GM03348 (cell line): ENCODE measurements around the gene LRRTM4.
"Not testable (repeated sequence)": the region's sequence is repeated elsewhere in the genome, so short reads cannot be mapped to it uniquely, and the experiment has no call there.

Source experiments
- DNase-seq: peaks from one replicate; pipeline ENCODE4 v3.0.0; 2012; ENCODE audit warnings: low spot score

Gene LRRTM4

DNA sequence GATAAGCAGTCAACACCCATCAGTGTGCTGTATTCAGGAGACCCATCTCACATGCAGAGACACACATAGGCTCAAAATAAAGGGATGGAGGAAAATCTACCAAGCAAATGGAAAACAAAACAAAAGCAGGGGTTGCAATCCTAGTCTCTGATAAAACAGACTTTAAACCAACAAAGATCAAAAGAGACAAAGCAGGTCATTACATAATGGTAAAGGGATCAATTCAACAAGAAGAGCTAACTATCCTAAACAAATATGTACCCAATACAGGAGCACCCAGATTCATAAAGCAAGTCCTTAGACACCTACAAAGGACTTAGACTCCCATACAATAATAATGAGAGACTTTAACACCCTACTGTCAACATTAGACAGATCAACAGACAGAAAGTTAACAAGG, 358.2 kb downstream of the LRRTM4 start:
- DNase-seq, result not testable (repeated sequence)

DNA sequence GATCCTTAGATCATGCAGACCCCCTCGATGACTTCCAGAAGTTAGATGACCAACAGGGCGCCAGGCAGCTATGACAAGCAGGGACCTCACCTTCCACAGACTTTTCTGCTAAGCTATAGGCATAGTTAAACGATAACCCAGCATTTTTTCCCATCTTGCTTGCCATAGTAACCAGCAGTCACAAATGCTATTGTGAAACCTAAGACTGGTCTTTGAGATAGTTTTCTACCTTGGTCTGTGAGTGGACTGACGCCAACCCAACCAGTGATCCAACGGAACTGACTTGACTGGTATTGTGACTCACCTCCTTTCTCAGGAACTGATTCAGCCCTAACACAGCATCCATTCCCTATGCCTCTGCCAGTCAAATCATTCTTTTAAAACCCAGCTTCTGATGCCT, 361.2 kb downstream of the LRRTM4 start:
- DNase-seq, result no peak

DNA sequence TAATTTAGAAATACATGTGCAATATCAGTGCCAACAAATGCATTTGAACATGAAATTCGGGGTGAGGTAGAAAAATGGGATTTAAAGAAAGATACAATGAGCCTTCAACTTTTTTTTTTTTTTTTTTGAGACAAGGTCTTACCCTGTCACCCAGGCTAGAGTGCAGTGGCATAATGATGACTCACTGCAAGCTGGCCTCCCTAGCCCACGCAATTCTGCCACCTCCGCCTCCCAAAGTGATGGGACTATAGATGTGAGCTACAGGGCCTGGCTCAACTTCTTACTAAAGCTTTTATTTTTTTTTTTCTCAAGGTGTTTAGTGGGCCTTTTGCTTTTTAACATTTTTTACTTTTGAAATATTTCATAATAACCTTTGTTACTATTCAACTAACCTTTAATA, 365.6 kb downstream of the LRRTM4 start:
- no peak for DNase-seq

DNA sequence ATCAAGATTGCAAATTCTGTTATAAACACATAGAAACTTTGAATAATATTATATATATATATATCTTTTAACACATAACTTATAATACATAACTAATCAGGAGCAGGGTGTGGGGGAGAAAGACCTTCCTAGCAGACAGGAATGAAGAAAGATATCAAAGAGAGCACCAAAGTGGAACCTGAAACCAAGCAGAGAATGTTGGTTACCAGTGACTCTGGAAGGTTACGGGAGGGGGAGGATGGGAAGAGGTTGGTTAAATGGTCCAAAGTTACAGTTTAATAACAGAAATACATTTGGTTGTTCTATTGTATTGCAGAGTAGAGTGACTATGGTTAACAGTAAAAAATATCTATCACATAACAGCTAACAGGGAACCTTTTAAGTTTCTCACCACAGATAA, 366.7 kb downstream of the LRRTM4 start:
- no peak for DNase-seq

DNA sequence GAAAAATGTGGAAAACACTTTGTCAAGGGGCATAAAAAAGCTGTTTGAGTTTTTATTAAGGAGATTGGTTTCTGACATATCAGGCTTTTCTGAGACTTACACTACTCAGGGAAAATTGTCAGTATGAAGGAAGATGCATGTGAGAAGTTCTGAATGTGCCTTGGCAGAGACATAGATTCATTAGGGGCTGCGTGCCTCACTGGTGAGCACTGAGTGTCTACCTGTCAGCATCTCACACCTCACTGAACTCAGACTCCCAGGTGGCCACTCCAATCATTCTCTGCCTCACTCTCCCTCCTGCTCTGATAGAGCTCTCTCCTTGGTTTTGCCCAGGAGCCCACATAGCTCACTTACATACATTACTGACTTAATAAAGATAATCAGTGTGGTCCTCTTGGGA, 372.6 kb downstream of the LRRTM4 start:
- DNase-seq, result no peak

DNA sequence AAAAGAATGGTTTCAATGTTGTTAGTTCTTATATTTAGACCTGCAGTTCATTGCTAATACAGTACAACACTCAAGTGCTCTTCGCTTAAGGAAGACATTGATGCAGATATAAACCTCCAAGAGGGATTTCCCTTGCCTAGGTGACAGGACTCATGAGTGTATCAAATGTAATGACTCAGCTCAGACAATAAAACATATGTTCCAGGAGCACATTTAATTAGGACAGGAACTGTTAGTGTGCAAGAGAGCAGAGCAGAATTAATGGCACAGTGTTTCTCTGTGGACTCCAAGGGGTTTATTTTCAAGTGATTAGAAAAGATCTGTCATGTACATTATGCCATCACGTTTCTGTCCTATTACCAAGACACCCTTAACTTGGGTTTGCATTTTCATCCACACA, 375.0 kb downstream of the LRRTM4 start:
- DNase-seq, result no peak

DNA sequence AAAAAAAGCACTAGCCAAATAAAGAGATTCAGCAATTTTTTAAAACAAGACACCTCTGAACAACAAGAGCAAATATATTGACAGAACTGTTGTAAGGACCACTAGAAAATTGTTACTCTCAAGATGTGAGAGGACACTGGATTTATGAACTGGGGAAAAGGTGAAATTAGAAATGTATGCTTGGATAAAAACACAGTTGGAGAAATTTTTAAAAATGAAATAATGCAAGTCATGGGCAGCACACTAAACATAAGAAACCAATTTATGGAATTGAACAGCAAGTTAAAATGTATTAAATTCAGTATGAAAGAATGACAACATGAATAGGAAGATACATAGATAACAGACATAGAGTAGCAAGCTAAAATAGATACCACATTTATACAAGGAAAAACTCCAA, 377.4 kb downstream of the LRRTM4 start:
- no peak for DNase-seq

DNA sequence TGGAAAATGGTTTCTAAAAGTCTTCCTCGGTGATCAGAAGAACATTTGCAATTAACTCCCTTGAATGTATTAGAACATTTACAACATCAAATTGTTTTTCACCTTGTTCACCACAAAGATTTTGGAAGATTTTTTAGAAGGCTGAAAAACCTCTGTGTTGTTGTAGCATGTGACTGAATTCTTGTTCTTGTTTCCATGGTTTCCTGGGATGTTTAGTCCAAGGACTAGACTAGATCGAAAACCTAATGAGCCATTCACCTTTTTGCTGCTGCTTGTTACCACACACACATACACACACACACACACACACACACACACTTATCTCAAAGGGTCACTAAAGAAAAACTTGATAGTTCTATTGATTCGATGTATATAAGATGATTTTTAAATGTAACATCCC, 380.0 kb downstream of the LRRTM4 start:
- no peak for DNase-seq

DNA sequence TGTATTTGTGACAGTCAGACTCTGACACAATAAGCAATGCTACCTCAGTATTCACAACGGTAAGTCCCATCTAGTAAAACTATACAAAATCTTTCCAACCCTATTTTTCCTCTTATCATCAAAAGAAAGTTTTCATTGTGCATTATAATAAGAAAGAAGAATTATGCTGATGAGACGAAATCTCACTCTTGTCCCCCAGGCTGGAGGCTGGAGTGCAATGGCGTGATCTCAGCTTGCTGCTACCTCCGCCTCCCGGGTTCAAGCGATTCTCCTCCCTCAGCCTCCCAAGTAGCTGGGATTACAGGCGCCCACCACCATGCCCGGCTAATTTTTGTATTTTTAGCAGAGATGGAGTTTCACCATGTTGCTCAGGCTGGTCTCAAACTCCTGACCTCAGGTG, 393.7 kb downstream of the LRRTM4 start:
- DNase-seq, result not testable (repeated sequence)

DNA sequence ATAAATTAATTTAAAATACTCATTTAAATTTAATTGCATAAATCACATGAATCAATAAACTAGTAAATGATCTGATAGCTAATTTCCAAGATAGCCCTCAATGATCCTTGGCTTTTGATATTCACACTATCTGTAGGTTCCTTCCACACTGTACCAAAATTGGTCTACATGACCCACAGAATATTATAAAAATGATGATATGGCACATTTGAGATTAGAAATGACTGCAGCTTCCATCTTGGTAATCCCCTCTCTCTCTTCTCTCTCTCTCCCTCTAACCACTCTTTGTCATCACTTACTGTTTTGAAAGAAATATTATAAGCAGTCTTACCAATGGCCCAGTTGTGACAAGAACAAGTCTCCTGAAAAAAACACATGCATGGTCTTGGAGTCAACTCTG, 394.8 kb downstream of the LRRTM4 start:
- no peak for DNase-seq

DNA sequence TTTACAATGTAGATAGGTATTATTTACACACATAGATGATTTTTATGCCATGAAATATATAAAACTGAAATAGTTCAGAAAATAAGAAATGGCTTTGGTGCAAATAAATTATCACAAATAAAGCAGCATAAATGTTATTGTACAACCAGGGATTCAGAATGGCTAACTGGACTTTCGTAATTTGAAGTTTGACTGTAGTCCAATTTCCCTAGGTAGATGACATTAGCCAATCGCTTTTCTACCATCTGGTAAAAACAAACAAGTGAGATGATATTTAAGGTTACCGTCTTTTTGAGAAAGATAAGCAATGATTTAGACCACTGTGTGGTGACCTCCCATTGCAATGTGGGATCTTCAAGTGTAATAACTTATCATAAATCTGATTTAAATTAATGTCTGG, 400.7 kb downstream of the LRRTM4 start:
- no peak for DNase-seq

DNA sequence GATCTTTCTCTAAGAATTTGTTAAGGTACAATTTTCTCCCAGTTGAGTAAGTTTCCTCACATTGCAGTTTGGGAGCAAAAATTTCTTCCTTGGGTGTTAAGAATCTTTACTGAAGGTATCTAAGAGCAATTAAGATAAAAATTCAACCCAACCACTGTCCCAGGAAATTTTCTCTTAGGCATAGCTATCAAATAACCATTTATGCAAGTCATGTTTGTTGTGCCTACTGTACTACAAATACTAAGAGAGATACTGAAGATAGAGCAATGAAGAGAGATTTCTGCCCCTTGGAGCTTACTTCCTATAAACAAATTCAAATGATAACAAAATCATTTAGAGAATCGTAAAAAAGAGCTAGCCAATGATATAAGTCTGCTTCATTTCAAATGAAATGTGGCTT, 402.8 kb downstream of the LRRTM4 start:
- DNase-seq, result no peak

DNA sequence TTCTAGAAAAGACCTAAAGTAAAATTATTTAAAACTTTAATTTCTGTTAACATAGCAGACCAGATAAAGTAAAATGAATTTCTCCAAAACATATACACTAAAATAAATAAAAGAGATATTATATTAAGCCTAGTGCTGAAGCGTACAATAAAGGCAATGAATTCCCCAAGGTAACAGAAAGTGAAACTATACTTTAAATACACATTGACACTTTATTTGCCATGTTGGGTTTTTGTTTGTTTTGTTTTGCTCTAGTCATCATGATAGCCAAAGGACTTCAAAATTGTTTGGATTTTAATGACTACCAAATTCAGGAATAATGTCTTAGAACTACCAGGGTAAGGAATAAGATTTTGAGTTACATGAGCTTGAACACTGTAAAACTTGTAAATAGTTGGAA, 413.3 kb downstream of the LRRTM4 start:
- no peak for DNase-seq

DNA sequence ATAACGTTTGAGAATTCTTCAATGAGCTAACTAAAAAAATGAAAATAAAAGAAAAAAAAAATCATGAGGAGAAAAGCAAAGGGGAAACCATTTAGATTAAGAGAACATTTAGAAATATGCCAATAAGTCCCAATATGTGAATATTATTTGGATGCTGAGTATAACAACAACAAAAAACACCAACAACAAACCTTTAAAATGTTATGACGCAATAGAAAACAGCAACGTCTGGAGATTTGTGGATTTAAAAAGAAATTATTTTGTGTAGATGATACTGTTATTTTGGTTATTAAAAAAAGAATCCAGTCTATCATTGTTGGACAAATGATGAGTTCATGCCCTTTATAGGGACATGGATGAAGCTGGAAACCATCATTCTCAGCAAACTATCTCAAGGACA, 417.2 kb downstream of the LRRTM4 start:
- no peak for DNase-seq

DNA sequence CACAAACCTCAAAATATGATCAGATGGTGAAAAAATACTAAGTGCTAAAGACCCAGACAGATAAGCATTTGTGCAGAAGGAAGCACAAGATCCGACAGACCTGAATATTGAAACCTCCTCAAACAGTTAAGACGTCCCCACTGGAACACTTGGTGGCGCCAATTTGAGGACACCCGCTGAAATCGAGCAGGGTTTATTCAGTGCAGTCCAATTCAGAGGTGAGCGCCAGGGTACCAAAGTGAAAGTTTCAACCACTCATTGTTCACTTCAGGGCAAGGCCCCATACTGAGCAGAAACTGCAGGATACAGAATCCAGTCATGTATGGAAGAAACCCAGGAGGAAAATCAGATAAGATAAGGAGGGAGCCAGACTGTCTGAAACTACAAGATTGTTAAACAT, 417.6 kb downstream of the LRRTM4 start:
- DNase-seq, result no peak

DNA sequence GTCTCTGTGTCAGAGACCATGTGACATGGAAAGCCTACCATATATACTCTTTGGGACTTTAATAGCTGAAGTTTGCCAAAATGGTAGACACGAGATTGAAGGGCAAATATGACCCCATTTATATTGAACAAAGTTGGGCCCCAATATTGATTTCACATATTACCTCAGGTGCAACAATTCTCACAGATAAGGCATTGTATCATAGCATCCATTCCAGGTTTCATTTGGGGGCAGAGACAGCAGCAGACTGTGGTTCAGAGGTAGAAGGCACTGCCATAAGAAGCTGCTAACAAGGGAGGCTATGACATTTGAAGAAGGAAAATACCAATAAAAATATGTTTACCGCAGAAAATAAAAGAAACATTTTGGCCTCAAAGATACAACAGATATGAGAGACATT, 419.2 kb downstream of the LRRTM4 start:
- DNase-seq, result no peak

DNA sequence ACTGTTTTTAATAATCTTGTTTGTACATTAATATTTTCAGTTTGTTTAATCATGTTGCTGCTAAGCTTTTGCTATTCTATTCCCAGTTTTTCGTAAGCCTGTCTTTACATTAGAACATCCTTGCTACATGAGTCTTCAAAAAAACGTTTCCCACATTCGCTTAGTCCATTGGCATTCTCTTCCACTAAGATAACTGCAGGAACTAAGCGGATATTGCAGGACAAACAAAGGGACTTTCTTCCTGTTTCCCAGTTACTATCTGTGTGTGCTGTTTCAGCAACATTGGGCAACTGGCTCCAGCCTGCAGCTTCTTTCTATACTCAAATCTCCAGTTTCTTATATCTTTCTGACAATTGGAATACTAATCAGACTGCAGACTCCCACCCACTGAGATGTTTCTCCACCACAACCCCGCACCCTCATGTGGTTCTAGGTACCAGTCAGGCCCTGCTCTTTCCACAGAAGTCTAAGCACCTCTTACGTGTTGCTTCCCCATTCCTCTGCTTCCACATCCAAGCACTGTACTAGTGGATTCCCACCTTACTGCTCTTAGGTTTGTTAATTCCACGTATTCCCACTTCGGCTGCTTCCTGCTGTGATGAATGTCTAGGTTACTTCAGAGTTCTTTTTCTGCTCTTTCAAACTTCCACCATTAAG, 420.3 kb downstream of the LRRTM4 start:
- no peak for DNase-seq

DNA sequence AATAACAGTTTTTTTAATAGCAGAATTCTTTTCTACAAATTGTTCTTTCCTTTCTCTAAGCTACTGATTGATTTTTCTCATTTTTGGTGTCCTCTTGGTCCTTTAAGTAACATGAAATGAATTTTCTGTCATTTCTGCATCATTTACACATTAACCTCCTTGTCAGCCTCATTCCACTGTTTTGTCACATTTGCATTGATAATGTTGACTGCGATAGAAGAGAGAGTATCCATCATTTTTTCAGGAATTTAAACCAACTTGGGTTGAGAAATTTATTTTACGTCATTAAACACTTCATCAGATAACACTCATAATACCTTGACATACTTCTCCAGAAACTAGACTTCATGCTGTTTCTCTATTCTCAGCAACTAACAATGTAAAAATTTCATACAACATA, 422.2 kb downstream of the LRRTM4 start:
- DNase-seq, result no peak

DNA sequence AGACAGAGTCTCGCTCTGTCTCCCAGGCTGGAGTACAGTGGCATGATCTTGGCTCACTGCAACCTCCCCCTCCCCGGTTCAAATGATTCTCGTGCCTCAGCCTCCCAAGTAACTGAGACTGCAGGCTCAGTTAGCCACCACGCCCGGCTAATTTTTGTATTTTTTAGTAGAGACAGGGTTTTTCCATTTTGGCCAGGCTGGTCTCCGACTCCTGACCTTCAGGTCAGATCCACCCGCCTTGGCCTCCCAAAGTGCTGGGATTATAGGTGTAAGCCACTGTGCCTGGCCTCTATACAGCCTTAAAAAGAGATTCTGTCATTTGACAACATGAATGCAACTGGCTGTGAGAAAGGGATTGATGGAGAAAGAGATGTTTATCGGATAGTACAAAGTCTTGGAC, 426.7 kb downstream of the LRRTM4 start:
- not testable (repeated sequence) for DNase-seq

DNA sequence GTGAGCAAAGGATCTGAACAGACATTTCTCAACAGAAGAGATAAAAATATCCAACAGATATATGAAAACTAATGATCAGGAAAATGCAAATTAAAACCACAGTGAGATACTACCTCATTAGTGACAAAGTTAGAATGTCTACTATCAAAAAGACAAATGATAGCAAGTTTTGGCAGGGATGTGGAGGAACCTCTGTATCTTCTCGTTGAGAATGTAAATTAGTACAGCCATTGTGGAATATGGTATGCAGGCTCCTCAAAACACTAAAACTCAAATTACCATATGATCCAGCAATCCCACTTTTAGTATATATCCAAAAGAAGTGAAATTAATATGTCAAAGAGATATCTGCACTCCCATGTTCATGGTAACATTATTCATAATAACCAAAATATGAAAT, 427.1 kb downstream of the LRRTM4 start:
- no peak for DNase-seq

DNA sequence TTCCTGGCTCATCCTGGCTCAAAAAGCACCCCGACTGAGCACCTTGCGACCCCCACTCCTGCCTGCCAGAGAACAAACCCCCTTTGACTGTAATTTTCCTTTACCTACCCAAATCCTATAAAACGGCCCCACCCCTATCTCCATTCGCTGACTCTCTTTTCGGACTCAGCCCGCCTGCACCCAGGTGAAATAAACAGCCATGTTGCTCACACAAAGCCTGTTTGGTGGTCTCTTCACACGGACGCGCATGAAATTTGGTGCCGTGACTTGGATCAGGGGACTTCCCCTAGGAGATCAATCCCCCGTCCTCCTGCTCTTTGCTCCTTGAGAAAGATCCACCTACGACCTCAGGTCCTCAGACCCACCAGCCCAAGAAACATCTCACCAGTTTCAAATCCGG, 433.8 kb downstream of the LRRTM4 start:
- not testable (repeated sequence) for DNase-seq

DNA sequence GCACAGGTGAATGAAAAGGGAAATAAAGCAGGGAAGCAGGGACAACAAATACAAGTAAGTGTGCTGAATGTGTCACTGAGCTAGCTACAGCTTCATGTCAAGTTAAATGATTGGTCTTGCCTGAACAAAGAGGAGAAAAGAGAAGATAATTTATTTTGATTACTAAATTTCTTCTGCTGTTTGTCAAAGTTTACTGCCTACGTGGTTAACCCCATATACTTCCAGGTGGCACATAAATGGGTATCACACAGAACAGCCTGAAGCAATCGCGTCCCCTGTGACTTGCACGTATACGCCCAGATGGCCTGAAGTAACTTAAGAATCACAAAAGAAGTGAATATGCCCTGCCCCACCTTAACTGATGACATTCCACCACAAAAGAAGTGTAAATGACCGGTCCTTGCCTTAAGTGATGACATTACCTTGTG, 434.2 kb downstream of the LRRTM4 start:
- no peak for DNase-seq

DNA sequence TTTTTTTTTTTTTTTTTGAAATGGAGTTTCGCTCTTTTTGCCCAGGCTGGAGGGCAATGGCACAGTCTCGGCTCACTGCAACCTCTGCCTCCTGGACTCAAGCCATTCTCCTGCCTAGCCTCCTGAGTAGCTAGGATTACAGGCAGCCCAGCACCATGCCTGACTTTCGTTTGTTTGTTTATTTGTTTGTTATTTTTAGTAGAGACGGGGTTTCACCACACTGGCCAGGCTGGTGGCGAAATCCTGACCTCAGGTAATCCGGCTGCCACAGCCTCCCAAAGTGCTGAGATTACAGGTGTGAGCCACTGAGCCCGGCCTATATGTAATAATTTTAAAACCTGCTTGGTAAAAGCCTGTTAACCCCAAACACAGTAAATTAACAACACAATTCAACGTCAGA, 435.7 kb downstream of the LRRTM4 start:
- DNase-seq, result no peak

DNA sequence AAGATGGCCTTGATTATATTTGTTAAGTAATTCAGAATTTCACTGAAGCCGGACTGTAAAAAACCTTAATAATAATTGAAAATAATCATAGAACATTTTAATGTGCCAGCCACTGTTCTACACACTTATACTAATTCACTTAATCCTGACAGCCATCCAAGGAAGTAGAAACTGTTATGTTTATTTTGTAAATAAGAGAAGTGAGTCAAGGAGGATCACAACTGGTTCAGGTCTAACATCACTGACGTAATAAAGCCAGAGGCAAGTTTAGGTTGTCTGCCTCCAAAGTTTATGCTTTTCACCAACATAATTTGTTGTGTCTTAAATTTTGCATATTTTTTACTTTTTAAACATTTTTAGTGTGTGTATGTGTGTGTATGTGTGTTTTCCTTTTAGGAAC, 436.1 kb downstream of the LRRTM4 start:
- DNase-seq, result no peak

DNA sequence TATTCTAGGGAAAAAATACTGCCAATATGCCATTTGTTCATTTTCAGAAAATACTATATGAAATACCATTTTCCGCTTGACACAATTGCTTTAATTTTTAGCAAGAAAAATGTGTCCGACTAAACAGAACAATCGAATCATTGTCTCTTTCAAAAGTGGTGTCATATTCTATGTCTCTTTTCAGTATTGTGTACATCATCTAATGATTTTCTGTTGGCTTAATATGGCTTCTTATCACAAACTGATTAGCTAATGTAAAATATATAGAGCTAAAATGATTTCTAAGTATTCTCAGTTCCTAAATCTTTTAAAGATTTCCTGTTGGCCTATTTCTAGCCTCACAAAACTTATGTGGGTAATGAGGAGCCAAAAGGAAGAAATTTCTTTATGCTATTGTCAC, 436.6 kb downstream of the LRRTM4 start:
- DNase-seq, result no peak
